GM19395 (cell line): ENCODE measurements around the gene TESPA1.

ENCODE experiments used
- ATAC-seq: cut with Tn5 transposase; IDR thresholded peaks from one replicate; pipeline ENCODE4 v1.9.1; 2021; ENCODE audit warnings: mild to moderate bottlenecking, moderate library complexity; ENCODE audit not compliant: unreplicated experiment

Gene TESPA1, protein sequence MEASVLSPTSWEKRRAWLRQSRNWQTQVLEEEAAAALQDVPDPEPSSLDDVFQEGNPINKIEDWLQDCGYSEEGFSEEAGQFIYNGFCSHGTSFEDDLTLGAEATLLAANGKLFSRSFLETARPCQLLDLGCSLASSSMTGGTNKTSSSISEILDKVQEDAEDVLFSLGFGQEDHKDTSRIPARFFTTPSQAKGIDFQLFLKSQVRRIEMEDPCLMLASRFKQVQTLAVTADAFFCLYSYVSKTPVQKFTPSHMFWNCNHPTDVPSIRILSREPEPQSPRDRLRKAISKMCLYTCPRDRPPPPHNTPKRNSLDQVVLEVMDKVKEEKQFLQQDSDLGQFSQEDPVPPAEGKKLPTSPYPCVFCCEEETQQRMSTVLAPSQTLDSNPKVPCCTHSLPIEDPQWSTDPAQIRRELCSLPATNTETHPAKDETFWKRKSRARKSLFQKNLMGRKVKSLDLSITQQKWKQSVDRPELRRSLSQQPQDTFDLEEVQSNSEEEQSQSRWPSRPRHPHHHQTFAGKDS

DNA sequence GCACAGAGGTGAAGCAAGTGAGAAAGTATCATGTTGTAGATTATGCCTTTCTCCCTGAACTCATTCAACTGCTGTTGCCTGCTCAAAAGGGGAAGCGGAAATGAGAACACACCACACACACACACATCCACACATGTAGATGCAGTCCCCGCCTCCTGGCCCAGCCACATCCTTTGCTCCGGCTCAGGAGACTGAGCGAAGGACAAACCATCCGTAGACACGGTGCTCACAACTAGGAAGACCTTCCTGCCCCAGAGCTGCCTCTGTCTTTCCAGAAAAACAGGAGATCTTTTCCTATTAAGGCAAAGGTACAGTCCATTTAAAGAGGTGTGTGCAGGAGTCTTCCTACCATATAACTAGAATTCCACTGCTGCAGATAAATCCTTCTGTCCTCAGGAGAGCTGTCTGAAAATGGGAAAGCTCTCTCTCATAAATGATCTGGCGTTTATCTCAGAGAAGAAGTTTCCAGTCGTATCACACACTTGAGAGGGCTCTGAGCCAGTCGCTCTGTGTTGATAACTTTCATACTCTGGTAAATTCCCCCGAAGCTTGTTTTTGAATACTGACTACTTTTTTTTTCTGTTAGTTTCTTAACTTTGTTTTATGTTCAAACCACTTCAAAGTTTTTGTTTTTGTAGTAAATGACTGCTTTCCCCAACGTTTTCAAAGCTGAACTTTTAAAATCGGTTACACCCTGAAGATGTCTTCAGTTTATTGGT lies at the start of gene TESPA1:
TESPA1 (minus strand) TSS at position 105 of the 719 bp plus-strand sequence. CDS start 10,200 bp downstream, outside the sequence.
- peak; percentile 94 for ATAC-seq

DNA sequence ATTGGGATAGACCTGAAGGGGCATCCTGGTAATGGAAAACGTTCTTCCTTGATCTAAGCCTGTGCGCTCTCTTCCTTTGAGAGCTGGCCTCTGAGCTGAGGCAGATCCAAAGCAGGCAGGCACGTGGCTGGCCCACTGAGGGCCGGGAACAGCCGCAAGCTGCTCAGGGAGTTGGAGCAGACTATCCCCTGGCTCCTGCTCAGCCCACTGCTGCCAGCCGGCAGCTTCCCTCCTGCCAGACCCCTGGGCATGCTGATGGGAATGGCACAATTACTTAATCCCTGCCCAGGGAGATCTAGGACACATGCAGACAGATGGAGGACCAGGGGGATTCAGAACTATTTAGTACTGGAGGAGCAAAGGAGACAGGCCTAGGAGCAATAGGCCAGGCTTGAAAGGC lies 49.7 kb upstream of the TESPA1 start:
- ATAC-seq, result no peak

DNA sequence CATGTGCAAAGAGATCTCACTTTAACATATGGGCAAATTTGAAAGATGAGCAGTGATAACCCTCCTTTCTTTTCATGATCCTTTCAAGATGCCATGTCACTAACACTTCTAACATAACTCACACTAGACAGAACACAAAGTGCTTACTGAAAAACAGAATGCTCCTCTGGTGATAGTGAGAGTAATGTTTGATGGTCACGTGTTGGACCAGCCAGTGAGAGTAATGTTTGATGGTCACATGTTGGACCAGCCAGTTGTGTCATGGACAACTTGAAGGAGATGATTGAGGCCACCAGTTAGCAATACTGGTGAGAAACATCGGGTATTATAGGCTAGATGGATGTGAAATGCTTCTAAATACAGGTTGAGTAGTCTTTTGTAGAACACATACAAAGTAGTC lies 40.9 kb upstream of the TESPA1 start:
- ATAC-seq, result no peak

DNA sequence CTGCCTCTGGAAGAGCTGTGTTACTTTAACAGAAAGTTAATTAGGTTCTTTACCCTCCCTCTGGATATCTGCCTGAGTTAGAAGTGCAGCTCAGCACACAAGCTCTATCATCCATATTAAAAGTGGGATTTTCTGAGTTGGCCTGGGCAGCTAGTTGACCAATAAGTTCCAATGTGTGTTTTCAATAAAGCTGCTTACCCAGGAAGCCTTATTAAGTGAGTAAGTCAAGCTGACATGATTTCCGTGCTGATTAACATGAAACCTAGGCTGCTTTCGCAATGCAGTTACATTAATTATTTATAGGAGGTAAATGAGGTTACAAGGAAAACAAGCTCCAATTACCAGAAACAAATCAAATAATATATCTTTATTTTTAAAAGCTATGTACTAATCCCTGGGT lies 40.0 kb upstream of the TESPA1 start:
- ATAC-seq, result no peak

DNA sequence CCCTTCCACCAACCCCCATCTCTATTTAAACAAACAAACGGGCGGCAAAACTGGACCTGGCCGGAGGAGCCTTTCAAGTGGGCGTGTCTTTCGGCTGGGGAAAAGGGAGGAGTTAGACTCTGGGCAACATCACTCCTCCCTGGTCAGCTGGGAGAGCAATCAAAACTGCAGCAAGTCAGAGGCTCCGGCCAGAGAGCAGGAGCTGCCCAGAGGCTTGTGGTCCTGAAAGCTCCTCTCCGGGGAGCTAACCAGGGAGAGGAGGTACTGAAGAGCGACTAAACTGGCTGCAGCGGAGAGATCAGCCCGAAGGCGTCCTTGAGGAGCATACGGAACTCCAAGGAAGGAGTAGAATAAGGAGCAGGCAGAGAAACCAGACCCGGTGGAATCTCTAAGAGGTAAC lies 35.2 kb upstream of the TESPA1 start, which contains the start of gene NEUROD4:
NEUROD4 (plus strand) TSS at position 191 of the 400 bp plus-strand sequence. CDS start 6,466 bp downstream, outside the sequence.
- no peak for ATAC-seq

DNA sequence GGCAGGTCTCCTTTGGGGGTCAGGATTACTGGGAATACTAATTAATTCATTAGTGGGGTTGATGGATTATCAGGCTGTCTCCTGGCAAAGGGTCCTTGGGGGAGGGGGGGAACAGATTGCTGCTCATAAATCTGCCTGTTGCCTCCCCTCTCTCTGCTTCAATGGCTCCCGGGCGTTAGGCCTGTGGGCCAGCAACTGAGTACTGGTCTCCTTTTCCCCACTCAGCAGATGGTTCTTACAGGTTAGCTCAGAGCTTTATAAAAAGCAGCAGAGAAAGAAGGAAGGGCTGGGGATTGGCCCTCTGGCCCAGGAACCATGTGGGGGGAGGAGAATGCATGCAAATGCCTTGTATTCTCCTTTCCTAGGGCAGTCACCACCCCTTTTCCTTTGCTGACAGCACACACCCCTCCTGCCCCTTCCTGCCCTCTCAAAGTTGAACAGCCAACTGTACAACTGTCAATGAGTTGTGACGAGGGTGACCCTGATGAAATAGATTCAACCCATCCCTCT lies 32.9 kb upstream of the TESPA1 start:
- no peak for ATAC-seq

DNA sequence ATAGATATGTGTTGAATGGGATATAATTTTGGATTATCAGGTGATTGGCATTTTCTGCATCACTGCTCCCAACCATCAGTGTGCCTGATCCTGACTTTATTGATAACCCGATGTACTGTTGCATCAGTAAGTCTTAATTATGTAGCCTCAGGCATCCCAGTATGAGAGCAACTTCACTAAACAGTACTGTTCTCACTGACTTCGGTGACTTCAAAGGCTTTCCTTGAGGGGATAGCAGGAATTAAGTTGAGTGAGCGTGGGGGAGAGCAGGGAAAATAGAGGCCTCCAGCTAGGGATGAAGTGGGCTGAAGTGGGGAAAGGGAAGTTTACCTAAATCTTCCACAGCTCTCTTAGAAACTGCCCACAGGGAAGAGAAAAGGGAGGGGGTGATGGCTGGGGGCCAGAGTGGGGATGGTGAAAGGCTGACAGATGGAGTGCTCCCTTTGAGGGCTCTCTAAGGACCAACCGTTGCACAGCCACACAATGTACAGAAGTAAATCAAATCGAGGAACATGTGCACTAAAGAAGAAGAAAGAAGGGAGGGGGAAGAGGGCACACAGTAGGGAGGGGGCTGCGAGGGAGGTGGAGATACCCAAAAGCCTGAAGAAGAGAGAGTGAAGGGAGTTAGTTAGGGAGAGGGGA lies 24.5 kb upstream of the TESPA1 start:
- ATAC-seq, result no peak

DNA sequence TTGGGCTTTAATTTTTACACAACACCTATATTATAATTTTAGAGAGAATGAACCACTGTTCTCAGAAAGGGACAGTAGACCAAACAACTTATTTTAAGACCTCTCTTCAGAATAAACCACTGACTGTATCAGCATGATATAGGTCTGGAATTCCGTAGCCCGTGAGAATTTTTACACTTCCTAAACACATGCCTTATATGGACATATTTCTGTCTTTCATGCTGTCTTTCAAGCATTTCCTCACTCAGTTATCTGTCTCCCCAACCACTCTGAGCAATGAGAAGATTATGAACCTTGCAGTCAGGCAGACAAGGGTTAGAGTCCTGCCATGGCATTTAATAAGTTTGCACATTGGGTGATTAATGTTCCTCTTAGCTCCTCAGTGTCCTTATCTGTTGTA lies 17.8 kb upstream of the TESPA1 start:
- no peak for ATAC-seq

DNA sequence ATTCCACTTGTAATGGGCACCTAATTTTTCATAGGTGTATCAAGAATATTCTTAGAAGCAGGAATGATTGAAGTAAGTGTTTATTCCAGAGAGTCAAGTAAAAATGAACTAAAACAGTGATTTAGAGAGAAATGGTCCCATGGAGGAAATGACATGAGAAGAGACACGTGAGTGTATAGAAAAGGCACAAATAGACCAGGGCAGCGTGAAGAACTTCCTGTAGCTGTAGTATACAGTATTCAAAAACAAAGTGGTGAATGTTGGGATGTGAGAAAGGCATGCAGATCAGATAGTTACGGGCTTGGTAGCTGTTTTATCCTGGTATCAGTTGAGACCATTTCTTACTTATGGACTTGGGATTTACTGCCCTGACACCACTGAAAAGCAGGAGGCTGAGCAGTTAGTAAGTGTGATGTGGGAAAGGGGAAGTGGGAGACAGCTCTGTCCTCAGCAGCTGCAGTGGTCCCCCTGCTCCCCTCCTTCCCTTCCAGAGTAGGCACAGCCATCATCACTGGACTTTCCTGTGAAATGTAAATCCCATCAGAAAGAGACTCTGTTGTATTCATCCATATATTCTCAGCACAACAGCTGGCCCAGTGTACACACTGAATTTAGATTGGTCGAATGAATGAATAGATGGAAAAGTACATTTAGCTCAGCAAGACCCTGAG lies 16.8 kb upstream of the TESPA1 start:
- no peak for ATAC-seq

DNA sequence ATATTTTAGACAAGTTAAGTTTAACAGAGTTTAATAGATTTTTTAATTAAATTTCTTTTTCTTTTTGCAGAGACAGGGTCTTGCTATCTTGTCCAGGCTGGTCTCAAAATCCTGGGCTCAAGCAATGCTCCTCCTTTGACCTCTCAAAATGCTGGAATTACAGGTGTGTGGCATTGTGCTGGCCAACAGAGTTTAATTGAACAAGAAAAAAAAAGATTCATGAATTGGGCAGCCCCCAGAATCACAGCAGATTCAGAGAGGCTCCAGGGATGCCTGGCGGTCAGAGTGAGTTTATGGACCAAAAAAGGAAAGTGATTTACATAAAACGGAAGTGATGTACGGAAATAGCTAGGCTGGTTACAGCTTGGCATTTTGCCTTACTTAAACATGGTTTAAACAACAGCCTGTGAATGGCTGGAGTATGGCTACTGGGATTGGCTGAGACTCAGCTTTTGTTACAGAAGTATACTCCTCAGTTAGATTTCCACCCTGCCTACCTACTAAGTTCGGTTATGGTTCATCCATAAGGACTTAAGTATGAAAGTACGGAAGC lies 14.5 kb upstream of the TESPA1 start:
- no peak for ATAC-seq

DNA sequence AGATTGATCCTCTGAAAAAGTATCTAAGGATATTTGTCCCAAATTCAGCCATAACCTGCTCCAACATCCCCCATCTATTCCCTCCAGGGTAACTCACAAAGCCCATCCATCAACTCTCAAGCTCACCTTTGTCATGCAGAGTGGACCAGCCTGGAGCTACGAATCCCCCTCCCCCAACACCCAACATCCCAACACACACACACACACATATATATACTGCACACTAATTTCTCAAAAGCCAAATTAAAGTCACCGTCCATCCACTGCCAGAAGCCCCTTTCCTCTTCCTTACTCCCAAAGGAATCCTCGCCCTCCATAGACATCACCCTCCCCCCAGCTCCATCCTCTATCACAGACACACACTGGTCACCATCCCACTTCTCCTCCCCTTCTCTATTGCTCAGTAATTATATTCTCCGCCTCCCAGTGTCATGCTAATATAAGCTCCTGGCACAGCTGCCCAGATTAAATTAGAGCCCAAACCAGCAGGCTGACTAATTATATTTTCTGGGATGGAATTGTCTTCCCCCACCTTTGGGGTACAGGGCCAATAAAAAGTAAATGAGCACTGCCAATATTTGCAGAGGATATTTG lies 13.5 kb upstream of the TESPA1 start:
- no peak for ATAC-seq

DNA sequence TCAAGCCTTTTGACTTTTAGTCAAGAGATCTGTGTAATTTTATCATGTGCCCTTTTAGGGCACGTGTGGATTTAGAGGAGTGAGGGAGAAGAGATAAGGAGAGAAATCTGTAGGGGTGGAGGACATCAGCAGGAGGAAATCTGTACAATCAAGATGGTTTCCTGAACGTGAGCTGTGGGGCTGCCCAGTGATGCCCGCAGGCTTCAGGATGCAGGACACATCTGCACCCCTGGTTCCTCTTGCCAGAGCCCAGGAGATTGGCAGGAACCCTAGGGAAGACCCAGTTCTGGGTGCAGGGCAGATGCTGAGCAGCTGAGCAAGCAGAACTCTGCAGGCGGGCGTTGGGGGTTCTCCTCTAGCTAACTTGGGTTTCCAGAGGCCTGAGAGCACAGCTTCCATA lies 11.6 kb upstream of the TESPA1 start:
- no peak for ATAC-seq

DNA sequence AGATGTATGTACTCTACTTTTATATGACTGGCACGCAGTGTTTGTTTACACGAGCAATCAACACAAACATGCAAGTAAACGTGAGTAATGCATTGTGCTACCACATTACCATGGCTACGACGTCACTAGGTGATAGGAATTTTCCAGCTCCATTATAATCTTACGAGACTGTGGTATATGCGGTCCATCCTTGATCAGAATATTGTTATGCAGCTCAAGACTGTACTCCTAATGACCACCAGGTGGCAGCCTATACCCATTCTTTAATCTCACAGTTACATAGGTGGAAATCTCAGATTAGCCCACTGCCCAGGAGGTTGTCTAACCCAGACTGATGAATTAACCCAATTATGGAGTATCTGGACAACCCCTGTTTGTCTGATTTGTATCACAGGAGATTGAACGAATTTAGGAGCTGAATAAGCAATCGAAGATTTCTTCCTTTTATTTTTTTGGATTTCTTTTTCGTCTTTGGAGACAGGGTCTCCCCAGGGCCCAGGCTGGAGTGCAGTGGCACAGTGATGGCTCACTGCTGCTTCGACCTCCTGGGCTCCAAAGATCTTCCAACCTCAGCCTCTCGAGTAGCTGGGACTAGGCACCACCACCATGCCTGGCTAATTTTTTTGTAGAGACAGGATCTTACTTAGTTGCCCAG lies 8.7 kb upstream of the TESPA1 start:
- peak; percentile 47 for ATAC-seq

DNA sequence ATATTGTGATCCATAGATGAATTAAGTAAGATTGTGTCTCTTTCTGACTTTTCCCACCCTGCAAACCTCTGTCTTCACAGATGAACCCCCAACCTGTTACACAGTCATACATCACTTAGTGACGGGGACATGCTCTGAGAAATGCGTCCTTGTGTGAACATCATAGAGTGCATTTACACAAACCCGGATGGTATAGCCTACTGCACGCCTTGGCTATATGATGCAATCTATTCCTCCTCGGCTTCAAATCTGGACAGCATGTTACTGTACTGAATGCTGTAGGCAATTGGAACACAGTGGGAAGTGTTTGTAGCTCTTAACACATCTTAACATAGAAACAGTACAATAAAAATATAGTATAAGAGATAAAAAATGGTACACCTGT lies 7.4 kb upstream of the TESPA1 start:
- ATAC-seq, result peak; percentile 53

DNA sequence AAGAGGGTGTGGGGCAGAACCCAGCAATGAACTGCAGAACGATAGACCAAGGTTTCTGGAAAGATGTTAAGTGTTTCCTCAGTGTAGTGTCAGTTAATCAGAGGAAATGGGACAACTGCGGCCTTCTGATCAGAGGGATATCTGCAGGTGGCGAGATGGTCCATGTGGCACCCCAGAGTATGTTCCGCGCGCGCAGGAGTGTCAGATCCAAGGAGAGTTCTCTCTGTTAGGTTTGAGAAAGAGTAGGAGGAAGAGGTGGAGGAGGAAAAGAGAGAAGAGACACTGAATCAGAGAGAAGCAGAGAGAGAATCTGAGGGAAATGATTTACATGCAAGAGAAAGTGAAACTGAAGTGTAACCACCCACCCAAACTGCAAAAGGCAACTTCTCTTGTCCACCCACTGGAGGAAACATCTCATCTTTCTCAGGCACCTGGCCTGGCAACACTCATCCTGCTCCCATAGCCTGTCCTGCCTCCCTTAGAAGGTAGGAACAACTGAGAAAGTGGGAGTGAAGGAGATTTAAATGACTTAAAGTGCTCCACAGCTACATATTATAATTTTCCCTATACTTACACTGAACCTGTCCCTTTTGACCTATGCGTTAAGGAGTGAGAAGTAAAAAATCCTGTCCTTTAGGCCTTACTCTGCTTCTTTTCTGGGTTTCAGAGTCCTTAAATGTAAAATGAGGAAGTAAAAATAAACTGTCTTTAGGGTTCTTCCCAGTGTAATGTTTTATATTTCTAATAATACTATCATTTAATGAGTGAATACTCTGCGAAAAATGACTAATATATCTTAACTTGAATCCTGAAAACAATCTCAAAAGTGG lies 6.8 kb upstream of the TESPA1 start:
- ATAC-seq, result peak; percentile 79

DNA sequence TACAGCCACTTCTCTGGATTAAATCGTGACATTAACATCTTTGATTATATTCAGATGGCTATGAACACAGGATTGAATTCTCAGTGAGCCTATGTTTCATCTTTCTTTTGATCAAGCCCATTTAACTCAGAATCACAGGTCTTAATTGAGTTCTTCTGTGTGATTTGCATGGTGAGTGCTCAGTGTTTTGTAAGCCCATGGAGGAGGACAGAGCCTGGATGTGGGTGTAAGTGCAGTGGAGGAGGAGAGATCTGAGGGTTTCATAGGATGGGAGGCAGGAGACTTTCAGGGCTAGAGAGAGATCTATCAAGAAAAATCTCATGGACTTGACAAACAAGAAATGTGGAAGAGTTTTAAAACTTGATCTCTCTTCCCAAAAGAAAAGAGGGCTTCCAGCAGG lies 5.3 kb upstream of the TESPA1 start:
- ATAC-seq, result no peak

DNA sequence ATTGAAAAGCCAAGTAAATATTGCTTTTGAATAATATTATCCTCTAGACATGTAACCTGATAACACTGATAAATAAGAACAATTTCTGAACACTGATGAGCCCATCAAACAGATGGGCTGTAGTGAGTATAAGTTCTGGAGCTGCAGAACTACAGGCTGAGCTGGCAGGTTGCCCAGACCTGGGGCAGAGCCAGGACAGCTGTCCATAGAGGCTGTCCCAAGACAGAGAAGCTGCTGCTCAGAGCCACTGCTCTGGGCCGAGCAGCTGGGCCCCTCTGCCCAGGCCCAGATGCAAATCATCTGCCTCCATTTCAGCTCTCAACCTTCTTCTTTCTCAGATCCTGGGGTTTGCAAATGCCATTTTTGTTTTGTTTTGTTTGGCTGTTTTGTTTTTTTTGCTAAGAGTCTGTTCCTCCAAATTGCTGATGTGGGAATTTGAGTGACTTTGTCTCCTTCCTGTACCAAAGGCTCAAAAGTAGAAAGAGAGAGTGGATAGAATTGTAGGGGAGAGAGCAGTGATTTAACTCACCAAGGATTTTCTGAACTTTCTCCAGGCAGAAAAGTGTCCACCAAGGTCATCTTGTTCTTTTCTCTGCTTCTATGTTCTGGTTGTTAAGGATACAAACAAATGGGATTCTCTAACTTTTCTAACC lies 4.0 kb upstream of the TESPA1 start:
- ATAC-seq, result peak; percentile 13

DNA sequence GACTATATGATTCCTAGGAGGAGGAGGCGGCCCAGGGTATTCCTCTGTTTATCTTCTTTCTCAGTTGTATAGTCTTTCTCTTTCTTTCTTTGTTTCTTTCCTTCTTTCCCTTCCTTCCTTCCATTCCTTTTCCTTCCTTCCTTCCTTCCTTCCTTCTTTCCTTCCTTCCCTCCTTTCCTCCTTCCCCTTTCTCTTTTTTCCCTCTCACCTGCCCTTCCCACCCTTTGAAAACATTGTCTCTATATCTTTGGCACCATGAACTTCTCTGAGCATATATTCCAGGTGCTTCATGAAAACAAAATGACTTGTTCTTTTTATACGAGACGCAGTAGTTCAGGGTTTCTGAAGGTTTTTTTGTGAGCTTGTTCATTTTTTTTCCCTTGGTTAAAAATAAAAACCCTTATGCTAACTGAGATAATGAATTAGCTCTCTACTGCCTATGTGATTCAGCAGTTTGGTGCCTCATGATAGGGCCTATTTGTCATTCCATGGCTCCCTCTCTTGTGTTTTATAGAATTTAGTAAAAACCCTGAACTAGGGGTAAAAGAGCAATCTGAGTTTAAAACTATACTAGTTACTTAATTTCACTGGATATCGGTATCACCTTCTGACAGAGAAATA lies 3.2 kb upstream of the TESPA1 start:
- ATAC-seq, result no peak
